ENCODE data around the gene KLHL7.

DNA sequence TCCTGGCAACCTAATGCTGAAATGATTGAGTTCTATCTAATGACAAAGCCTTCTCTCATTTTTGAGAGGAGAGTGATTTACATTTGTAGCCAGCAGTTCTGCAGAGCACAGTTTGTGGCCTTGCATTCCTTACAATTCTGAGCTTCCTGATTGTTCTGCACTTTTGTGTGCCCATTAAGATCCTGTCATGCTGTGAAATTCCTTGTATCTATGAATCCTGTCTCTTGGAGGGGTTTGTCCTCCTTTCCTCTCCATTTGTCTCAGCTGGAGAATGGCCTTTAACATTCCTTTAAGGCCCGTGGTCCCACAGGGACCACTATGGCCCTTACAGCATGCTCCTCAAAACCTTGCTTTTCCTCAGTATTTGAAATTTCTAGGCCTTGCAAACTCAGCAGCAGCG, 10.4 kb downstream of the KLHL7 start:
- TF ChIP-seq, protein P1, sequence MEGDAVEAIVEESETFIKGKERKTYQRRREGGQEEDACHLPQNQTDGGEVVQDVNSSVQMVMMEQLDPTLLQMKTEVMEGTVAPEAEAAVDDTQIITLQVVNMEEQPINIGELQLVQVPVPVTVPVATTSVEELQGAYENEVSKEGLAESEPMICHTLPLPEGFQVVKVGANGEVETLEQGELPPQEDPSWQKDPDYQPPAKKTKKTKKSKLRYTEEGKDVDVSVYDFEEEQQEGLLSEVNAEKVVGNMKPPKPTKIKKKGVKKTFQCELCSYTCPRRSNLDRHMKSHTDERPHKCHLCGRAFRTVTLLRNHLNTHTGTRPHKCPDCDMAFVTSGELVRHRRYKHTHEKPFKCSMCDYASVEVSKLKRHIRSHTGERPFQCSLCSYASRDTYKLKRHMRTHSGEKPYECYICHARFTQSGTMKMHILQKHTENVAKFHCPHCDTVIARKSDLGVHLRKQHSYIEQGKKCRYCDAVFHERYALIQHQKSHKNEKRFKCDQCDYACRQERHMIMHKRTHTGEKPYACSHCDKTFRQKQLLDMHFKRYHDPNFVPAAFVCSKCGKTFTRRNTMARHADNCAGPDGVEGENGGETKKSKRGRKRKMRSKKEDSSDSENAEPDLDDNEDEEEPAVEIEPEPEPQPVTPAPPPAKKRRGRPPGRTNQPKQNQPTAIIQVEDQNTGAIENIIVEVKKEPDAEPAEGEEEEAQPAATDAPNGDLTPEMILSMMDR (conservative IDR thresholded peaks at IDR 0.05), result no peak
- TF ChIP-seq ZFX (IDR thresholded peaks at IDR 0.05), result no peak

Measured in C4-2B (cell line).